Urothelium cell line (cell line): ENCODE results near the gene ADAMTS2.

Source experiments
- DNase-seq: peaks from one replicate; pipeline ENCODE4 v3.0.0; 2011; ENCODE audit warnings: low spot score, mixed read lengths
- FAIRE-seq: peaks from 2 replicates; lab custom pipeline; 2011; peaks lifted over from hg19 to GRCh38; lab: Jason Lieb, UNC

The ADAMTS2 gene

DNA sequence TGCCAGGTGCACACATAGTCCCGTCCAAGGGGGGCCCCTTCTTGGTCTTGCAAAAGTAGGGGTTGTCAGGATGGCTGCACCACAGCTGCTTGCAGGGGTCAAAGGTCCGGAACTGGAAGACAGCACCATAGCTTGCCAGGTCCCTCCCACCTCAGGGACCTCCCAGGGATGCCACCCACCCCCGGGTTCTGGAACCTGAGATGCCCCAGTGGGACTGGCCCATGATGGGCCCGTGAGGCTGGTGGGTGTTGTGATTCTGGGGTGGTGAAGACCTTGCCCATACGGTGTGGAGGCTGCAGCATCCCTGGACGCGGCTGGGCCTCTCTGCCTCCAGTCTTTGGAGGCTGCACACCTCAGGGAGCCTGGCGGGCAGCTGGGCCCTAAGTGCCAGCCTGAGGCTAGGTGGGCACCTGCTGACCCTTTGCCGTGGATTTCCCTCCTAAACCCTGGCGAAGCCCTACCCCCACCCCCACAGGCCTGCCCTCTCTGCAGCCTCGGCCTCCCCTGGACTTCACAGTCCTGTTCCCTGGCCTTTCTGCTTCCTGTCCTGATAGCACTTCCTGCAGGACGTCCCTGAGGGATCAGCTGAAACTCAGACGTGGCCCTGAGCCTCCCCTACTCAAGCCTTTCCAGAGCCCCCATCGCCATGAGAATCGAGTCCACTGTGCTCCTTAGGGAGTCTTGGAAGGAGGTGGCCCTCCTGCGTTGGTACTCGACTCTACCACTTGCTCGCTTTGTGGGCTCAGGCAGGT lies 192.9 kb downstream of the ADAMTS2 start:
- no peak for FAIRE-seq

DNA sequence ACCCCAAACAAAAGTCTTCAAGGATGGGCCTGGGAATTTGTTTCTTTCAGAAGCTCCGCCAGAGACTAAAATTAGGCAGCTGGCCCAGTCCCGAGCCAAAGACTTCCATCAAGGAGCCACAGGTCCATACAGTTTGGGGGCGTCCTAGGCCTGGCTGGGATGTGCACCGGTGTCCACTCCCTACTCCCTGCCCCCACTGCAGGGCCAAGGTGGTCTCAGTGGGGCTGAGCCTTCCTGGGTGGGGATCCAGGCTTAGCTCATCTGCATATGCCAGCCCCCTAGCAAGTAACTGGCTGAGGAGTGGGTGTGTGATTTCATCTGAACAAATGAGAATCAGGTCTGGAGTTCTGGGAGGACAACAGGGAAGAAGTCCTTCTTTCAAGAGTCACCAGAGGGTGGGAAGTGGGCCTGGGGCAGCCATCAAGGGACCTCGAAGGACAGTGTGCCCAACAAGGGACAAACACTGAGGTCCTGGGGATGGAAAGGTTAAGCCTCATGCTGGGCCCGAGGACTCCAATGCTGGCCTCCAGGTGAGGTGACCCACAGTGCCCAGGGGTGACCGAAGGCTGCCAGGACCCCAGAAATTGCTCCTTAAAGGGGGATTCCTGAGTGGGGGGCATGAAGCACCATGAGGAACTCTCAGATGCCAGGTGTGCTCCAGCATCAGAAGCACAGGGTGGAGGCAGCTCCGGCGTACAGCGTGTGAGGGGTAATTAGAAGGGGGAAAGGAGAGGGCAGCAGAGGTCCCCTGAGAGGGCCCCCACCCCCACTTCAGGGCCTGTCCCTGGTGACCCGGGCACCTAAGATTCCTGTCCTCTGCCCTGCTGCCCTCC lies 193.8 kb downstream of the ADAMTS2 start:
- FAIRE-seq (no peak), DNase-seq (no peak)

More for the DNA sequence above, 192.9 kb downstream of the ADAMTS2 start:
- no peak for DNase-seq

DNA sequence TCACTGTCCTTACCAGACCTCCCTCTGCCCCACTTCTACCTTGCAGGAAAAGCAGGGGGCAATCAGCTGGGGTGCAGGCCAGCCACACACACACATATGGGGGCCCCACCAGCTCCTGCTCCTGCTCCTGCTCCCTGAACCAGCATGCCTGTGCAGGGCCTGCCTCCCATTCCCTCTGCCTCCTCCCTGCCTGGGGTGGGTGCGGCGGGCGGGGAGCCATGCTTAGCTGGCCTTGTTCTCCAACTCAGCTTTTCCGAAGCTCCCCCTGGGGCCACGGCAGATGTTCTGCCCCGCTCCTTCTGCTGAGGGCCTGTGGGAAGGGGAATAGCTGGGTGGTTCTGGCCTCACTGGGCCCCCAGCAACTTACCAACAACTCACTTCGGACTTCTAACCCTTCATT lies 195.2 kb downstream of the ADAMTS2 start:
- no peak for FAIRE-seq
- no peak for DNase-seq

DNA sequence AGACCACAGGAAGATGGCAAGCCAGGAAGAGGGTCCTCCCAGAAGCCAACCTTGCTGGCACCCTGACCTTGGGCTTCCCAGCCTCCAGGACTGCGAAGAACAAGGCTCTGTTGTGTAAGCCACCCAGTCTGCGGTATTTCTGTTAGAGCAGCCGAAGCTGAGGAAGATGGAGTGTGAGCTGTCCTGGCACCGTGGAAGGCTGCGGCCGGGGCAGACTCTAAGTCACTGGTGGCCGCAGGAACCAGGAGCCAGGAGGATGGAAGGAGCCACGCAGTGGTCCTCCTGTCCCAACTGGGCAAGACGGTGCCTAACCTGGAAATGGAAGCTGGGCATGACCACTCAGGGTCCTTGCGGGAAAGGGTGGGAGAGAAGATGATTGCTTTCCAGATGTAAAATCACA lies 196.0 kb downstream of the ADAMTS2 start:
- no peak for DNase-seq
- FAIRE-seq: no peak

DNA sequence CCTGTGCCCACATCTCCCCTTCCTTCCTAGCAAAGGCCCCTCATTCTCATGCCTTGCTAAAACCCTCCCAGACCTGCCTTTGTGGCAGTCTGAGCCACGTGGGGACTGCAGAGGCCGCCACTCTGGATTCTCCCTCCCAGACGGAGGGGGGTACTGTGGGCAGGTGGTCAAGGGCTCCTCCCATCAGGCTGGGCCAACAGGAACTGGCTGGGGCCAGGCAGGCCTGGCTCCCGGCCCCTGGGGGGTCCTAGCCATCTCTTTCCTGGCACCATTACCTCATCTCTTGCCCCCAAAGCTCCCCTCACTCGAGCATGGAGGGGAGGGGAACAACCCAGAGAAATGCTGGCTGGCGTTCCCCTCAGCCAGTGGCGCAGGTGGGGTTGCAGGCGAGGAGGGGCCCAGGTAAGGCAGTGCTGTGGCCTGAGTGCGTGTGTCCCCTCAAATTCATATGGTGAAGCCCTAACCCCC lies 196.5 kb downstream of the ADAMTS2 start:
- DNase-seq: no peak
- no peak for FAIRE-seq

DNA sequence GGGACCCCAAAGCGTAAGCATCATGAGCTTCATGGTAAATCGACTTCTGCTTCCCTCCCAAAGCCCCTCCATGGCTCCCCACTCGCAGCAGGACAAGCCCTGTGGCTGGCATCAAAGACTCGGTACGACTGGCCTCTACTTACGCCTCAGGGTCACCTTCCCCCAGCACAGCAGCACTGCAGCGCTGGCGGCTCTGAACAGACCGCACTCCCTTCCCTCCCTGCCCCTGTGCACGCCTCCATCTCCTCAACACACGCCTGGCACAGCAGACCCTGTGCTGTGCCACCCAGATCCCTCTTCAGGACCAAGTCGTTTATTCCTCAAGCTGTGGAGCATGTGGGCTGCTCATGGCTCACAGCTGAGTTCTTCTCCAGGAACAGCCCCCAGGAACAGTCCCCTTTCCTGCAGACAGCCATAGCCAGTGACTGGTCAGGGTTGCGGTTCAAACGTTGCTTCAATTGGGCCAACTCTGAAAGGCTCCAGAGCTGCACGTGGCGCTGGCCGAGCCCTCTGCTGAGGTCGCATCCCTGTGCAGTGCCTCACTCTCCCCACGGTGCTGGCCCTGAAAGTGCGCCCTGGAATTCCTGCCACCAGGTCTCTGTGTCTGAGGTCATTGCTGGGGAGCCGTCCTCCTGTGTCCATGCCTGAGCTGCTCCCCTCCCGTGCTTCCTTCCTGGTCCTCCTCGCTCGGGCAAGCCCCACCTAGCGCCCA lies 197.1 kb downstream of the ADAMTS2 start:
- no peak for DNase-seq
- FAIRE-seq: no peak

DNA sequence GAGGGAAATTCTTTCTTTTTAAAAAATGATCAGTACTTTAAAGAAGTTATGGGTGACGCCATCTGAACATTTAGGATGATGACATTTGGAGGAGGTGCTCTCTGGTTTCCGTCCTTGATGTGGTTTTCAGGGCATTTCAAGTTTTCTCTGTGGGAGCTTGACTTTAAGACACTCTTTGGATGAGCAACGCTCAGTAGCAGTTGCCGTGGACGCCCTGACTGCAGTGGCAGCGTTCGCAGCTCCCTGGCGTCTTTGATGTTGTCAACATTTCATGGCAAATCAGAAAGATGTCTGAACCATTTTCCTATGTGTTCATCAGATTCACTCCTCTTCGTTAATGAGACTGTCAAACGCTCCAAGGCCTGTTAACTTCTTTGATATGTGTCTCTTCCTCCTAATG lies 199.0 kb downstream of the ADAMTS2 start:
- DNase-seq (no peak), FAIRE-seq (no peak)

DNA sequence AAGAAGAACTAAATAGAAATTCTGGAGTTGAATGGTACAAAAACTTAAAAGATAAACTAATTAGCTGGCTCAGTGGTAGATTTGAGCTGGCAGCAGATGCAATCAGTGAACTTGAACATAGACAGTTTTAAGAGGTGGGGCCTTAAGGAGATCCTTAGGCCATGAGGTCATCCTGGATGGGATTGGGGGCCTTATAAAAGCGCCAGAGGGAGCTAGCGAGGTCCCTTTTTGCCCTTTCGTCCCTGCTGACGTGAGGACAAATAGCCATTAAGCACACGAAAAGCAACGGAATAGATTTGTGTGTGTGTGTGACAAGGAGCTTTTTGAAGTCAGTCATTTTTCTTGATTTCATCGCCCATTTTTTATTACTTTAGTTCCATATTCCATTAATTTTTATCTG lies 201.8 kb downstream of the ADAMTS2 start:
- FAIRE-seq (no peak), DNase-seq (no peak)

DNA sequence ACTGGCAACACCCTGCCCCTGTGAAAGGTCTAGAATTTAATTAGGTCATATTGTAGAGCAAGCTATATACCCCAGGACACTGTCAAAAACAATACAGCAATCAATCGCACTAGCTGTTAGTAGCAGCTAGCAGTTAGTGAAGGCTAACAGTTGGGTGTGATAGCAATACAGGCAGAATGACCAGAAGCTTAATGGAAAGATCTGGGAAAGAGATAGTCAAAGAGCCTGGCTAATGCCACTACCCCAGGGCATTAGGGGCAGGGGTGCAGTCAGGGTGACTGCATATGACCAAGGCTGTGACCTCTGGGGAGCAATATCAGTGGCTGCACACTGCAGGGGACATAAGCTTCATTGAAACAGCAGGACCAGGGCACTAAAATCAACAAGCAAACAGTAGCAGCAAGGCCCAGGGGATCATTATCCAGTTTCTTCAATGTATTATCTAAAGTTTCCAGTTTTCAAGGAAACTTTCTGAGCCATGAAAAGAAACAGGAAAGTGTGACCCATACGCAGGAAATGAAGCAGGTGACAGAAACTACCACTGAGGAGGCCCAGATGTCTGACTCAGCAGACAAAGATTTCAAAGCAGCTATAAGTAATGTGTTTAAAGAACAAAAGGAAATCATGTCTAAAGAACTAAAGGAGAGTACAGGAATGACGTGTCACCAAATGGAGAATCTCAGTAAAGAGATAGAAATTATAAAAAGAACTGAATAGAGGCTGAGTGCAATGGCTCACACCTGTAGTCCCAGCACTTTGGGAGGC lies 202.6 kb downstream of the ADAMTS2 start:
- DNase-seq: peak; percentile 40
- no peak for FAIRE-seq

DNA sequence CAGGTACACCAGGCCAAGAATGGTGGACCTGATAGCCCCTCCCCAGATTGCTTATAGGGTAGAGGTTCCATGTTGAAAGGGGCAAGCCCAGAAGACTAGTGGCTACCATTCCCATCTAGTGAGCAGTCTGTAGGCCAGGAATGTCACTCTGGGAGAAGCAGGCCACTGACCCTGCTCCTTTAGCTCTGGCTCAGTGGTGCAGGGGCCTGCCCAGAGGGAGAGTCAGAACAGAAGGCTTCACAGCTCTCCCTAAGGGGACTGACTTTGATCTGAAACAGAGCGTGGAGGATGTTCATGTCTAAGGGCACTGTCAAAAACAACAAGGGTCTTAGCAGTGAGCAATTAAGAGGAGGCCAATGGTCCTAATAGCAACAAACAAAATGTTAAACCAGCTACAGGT lies 203.4 kb downstream of the ADAMTS2 start:
- no peak for FAIRE-seq
- no peak for DNase-seq

DNA sequence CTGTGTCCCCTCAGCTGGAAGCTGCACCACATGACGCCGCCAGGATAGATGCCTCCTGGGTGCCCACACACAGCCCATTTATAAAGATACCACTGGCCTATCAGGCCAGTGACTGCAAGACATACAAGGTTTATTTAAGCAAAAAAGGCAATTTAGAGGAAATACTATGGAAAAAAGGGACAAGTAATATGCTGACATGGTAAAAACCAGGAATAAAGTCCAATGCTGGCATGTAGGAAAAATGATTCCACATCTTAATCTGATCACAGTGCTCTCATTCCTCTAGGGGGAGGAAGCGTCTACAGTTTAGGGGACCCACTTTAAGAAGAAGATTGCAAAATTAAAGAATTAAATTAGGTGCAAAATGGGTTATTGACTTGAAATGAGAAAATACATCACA lies 205.0 kb downstream of the ADAMTS2 start:
- FAIRE-seq (no peak), DNase-seq (no peak)

DNA sequence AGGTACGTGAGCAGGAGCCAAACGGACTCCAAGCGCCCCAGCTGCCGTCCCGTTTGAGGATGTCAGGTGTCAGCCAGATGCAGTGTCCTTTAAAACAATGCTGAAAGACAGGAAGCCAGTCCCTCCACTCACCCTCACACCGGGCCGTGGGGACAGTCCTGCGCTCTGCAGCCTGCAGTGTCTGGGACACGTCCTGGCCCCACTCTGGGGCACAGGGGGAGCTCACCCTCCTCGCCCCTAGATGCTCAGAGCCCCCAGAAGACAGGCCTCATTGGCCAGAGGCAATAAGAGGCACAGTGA lies 205.4 kb downstream of the ADAMTS2 start:
- DNase-seq (no peak), FAIRE-seq (no peak)

DNA sequence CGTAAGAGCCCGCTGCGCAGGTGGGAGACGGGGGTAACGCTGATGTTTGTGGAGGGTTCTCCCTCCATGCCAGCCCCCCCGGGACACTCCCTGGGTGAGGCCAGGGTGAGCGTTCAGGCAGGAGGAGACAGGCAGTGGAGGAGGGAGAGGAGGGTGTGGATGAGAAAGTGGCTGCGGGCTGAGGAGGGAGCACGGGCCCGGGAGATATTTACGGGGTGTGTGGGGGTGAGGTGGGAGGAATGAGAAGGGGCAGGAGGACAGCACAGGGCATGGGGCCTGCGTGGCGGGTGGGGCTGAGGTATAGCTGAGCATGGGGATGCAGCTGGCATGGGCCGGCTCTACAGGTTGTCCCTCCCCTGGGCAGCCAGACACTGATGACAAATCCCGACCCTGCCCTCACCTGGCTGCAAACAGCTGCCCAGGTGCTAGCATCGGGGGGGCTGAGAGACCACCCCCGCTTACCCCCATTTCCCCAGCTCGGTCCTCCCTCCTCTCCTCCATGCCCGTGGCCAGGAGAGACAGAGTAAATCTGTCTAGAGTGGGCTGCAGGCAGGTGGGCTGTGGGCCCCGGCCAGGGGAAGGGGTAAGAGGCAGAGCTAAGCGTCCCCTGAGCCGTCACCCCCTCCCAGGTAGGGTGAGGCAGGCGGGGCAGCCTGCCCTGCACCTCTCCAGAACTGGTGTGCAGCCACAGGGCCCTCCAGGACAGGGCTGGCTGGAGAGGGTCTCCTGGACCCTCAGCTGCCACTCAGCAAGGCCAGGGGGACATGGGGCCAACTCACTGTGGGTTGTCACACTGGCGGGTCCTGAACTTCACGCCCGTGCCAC lies 205.9 kb downstream of the ADAMTS2 start:
- FAIRE-seq: no peak
- DNase-seq: no peak

DNA sequence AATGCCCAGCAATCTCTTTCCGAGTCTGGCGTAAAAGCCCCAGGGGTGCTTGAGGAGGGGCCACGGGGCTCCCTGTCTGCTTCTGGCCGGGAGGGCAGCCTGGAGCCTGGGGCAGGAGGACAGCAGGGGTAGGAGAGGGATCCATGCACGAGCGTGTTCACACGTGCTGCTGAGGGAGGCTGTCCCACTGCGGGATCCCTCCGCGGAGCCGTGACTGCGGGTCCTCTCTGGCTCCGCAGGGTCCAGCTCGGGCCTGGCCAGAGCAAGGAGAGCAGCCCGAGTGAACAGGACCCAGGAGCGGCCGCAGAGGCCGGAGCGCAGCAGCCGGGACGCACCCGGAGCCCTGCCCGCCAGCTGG lies 206.7 kb downstream of the ADAMTS2 start:
- DNase-seq (no peak), FAIRE-seq (no peak)

DNA sequence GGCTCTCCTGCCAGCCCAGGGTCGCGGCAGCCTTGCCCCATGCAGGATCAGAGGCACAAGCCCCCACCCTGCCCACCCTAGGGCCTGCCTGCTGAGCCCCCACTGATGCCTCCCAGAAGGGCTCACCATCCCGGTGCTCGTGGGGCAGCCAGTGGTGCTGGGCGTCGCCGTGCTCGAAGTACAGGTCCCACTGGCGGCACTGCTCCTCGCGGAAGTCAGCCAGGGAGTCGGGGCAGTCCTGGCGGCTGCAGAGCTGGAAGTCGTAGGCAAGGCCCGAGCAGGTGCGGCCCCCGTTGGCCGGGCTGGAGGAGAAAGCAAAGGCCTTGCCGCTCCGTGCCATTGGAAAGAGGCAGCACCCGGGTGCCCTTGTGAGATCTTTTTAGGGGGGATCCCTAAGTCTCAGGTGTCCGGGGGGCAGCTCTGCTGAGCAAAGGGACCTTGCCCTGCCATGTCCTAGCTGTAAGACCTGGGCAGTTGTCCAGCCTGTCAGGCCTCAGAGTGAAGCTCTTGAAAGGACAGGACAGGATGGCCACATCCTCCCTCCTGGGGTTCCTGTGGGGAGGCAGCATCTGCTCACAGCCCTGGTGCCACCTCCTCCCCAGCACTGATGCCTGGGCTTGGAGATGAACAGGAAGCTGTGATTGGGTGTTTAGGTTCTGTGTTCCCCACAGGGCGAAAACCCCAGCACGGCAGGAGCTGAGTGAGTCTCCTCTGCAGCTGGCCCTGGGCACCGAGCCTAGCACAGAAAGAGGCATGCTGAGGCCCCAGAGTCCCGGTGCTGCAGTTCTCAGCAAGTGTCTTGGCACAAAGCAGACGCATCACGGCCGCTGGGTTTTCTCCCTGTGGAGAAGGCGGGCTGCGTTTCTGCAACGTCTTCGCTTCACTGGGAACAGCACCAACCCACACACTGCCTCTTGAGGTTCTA lies 207.4 kb downstream of the ADAMTS2 start:
- DNase-seq: no peak
- no peak for FAIRE-seq

DNA sequence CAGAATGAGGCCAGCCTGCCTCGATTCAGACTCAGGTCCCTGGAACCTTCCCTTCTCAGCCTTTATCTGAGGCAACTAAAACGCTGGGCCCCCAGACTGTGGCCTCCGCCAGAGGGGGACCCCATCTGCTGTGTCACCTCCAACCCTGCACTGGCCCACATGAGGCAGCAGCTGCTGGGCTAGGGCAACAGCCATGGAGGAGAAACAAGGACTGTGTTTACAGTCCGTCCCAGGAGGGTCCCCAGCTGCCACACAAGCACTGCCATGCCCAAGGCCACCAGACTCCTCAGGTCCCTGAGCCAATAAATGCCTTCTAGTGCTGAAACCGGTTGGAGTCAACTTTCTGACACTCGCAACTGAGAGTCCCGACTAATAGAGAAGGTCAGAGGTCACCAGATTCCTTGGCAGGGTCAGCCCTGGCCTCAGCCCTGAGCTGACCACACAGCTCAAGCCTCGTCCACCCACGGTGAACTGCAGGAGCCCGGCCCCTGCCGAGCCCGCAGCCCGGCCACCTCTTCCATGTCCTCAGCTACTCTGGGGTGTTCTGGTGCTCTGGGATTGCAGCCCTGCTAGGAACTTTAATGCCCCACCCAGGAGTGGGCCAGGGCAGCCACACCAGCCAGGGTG lies 208.1 kb downstream of the ADAMTS2 start:
- FAIRE-seq (no peak), DNase-seq (no peak)

DNA sequence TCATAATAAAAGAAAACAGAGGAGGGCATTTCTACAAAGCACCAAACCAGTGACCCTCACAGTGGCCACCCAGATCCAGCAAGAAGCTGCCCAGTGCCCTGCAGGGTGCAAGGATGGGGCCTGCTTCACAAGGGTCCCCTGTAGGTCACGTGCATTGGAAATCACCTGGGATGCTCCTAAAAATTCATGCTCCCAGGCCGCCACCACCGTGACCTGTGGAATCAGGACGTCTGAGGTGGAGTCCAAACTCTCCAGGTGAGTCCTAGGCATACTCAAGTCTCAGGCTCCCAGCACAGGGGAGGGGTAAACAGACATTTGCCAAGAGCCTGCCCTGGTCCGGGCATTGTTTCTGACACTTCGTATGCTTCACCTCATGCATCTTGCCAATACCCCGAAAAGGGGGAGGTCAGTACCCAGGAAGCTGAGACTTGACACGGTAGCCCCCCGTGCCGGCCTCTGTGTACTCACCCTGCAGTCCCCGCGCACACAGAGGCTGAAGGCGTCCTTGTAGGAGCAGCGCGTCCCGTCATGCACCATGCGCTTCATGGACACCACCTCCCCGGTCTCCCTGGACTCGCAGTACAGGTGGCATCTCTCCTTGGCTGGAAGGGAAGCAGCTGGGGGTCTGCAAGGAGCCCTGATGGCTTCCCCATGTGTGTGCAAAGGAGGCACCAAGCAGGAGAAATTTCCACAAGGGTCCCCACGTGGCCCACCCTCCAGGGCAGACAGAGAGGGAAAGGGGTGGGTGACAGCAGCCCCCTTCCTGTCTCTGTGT lies 209.6 kb downstream of the ADAMTS2 start:
- FAIRE-seq (no peak), DNase-seq (no peak)

DNA sequence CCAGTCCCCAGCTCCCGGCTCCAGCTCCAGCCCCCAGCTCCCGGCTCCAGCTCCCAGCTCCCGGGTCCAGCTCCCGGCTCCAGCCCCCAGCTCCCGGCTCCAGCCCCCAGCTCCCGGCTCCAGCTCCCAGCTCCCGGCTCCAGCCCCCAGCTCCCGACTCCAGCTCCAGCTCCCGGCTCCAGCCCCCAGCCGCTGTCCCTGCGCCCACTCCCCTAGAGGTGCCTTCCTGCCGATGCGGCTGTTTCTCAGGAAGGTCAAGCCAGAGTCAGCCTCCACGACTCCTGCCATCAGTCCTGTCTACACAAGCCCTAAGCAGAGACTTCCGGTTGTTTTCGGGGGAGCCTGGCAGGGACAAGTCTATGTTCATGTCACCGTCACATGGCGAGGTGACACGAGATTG lies 210.3 kb downstream of the ADAMTS2 start:
- DNase-seq (no peak), FAIRE-seq (no peak)
